GM19193 (cell line): ENCODE data around the gene C2orf78.

Source experiments
- POLR2A ChIP-seq: IDR thresholded peaks from 4 replicates; pipeline ENCODE4 v1.6.1; 2011; ENCODE audit not compliant: insufficient read depth, insufficient read length; ENCODE audit errors: extremely low read depth

C2orf78 gene

DNA sequence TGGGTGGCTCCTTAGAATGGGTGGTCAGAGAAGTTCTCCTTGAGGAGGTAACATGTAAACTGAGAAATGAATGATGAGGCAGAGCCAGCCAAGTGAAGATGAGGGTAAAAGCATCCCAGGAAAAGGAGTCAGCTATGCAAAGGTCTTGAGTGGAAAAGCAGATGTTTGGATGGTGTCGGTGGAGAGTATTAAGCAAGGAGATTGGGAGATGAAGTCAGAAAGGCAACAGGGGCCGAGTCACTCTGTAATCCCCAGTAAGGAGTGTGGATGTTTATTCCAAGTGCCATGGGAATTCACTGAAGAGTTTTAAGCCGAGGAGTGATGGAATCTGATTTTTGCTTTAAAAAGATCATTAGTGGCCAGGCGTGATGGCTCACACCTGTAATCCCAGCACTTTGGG is 41.4 kb downstream of the C2orf78 start:
- TF ChIP-seq POLR2A = no peak

GRCh38 chr2:73827018-73827417 is 43.0 kb downstream of the C2orf78 start:
- no peak for TF ChIP-seq POLR2A

GRCh38 chr2:73827660-73828388 is 43.8 kb downstream of the C2orf78 start:
- TF ChIP-seq POLR2A = no peak

GRCh38 chr2:73828389-73828817 is 44.4 kb downstream of the C2orf78 start:
- TF ChIP-seq POLR2A = no peak

DNA sequence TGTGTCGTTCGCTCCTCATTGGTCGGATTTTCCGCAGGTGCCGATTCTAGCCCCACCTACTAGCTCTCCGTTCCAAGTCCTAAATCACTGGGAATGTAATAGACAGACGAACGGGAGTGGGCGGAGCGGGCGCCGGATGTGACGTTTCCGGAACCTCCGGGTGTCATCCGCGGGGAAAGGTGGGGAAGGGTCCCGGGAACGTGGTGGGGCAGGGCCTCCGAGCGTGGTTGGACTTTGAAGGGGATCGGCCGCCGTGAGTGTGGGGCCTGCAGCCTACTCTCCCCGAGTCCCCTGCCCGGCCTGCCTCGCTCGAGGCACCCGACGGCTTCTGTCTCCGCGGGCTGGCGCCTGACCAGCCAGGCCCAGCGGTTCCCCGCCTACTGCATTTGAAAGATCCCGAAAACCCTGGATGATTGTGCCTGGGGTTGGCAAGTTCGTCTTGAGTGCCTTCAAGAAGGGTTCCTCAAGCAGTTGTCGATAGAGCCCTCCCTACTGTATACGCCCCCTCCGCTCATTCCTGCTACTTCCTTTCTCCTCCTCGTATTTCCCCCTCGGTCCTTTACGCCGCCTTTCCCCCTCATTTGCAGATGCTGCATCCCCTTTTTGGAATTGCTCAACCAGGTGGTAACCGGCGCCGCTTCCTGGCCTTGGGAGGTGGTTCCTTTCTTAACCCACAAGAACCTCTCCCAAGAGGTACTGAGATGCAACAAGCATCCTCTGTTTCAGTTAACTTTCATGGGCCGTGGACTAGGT is 45.0 kb downstream of the C2orf78 start, which contains the start of gene STAMBP:
TSS of gene STAMBP (plus strand) at position 144 of the 753 bp plus-strand sequence. CDS start 1,896 bp downstream, outside the sequence.
- peak; percentile 82 for TF ChIP-seq POLR2A

DNA sequence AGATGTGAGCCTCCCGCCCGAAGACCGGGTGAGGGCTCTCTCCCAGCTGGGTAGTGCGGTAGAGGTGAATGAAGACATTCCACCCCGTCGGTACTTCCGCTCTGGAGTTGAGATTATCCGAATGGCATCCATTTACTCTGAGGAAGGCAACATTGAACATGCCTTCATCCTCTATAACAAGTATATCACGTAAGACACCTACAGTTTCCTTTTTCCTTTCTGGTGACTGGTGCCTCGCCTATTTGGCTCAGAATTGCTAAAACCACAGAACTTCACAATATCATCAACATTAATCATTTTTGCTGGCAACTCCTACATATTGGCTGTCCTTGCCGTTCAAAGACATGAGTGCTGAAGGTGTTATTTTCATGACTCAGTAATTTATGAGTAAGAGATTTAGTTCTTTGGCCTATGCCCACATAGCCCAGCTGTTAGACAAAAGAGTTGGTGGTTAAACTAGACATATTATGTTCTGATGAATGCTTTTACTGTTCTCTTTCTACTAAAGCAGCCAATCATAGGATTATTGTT is 47.0 kb downstream of the C2orf78 start:
- TF ChIP-seq POLR2A = no peak

DNA sequence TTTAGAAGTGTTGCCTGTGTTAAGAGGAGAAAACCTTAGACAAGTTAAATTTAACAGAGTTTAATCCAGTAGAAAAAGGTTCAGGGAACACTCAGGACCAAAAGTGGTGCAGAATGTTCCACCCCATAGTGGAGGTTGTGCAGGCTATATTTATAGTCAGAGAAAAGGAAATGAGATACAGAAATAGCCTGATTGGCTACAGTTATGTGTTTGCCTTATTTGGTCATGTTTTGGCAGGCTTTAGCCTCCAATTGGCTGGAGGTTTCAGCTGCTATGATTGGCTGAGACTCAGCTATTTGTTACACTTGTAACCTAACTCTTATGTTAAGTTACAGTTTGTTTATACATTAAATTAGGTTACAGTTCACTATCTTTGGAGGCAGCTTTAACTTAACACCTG is 48.9 kb downstream of the C2orf78 start:
- TF ChIP-seq POLR2A = no peak

- TF ChIP-seq POLR2A = no peak
Measured at GRCh38 chr2:73836141-73836943, 52.4 kb downstream of the C2orf78 start.

GRCh38 chr2:73837847-73838585 is 54.0 kb downstream of the C2orf78 start:
- no peak for TF ChIP-seq POLR2A

GRCh38 chr2:73838889-73839534 is 55.0 kb downstream of the C2orf78 start:
- no peak for TF ChIP-seq POLR2A

DNA sequence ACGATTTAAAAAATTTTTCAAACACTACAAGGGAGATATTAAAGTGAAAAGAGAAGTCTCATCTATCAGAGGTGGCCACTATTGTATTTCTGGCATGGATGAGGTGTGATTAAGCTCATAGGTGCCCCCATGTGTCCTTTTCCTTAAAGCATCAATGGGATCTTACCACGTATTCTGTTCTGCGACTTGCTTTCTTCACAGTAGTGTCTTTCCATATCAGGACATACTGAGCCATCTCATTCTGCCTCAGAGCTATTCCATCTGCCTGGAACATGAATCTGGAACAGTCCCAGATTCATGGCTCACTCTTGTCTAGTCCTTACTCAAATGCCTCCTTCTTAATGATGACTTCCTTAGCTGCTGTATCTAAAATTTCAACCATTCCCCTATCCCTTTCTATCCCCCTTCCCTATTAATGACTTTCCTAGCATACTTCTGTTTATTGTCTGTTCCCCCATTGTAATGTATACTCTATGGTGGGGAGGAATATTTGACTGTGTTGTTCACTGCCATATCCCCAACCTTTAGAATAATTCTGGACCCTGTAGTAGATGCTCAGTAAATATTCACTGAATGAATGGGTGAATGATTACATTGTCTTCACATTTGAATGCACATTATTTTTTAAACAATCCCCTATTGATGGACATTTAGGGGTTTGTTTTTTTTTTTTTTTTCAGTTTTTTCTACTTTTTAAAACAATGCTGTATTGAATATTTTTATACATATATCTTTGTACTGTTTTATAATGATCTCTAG is 55.8 kb downstream of the C2orf78 start:
- TF ChIP-seq POLR2A = no peak

GRCh38 chr2:73841912-73842738 is 58.1 kb downstream of the C2orf78 start:
- no peak for TF ChIP-seq POLR2A

DNA sequence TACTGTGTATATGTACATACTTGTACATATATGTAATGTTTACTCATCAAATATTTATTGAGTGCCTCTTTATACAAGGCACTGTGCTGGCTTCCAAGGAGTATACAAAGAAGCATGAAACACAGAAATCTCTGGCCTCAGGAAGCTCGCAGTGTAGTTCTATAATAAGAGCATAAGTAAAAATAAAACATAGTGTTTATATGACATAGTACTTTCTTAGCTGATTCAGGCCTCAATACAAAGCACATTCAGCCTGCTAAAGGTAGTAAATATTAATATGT is 58.7 kb downstream of the C2orf78 start:
- TF ChIP-seq POLR2A = no peak

- TF ChIP-seq POLR2A = no peak
Measured at GRCh38 chr2:73844087-73844486, 60.1 kb downstream of the C2orf78 start.
